CD14-positive monocyte (primary cell): ENCODE measurements around the gene SPR. TPM values are rescaled to one million over a fixed set of nuclear protein-coding genes. Genes with fewer than 3 reads are reported as not detected.

ENCODE experiments used
- DNase-seq, 3 donors: peaks; one replicate each; pipeline ENCODE4 v3.0.0-alpha.2; 2011 to 2022
- H2AFZ ChIP-seq: 2 replicates; pipeline ENCODE4 v1.6.0; 2012; ENCODE audit warnings: mild to moderate bottlenecking, low read depth, low read length, inconsistent platforms; ENCODE audit not compliant: insufficient read depth, poor library complexity, severe bottlenecking
- H3K27ac ChIP-seq, 2 donors: 1 replicate in 1 of 2; 2 replicates in 1 of 2; pipeline ENCODE4 v1.5.1; 2012 to 2013; ENCODE audit warnings: low read length in 2 of 2, control low read depth in 1 of 2, inconsistent platforms in 1 of 2, low read depth in 1 of 2, mild to moderate bottlenecking in 1 of 2
- H3K27me3 ChIP-seq, 2 donors: one replicate each; pipeline versions ENCODE4 v1.6.0 to v1.6.1; 2011 to 2013; ENCODE audit warnings: low read length in 2 of 2; ENCODE audit not compliant: control insufficient read depth in 2 of 2, insufficient read depth in 2 of 2
- H3K36me3 ChIP-seq, 2 donors: replicated peaks in 1 of 2; 1 replicate in 1 of 2; 2 replicates in 1 of 2; pipeline versions ENCODE4 v1.5.1 to v1.6.1; 2012 to 2013; ENCODE audit warnings: low read length in 2 of 2, control low read depth in 1 of 2, inconsistent platforms in 1 of 2, mild to moderate bottlenecking in 1 of 2; ENCODE audit not compliant: insufficient read depth in 2 of 2, control insufficient read depth in 1 of 2
- H3K4me1 ChIP-seq, 2 donors: 1 replicate in 1 of 2; 2 replicates in 1 of 2; pipeline versions ENCODE4 v1.5.1 to v1.6.1; 2012 to 2013; ENCODE audit warnings: low read length in 2 of 2, control low read depth in 1 of 2, inconsistent platforms in 1 of 2, mild to moderate bottlenecking in 1 of 2, moderate library complexity in 1 of 2; ENCODE audit not compliant: insufficient read depth in 2 of 2, control insufficient read depth in 1 of 2
- H3K4me2 ChIP-seq: replicated peaks from 2 replicates; pipeline ENCODE3; 2012; ENCODE audit warnings: low read length, moderate library complexity, mild to moderate bottlenecking; ENCODE audit not compliant: poor library complexity, severe bottlenecking; ENCODE audit errors: extremely low read depth
- H3K4me3 ChIP-seq, 3 experiments: fragments of 200-600 bp in 1 of 3; sonication (generic) in 1 of 3; replicated peaks in 1 of 3; 1 replicate in 2 of 3; 2 replicates in 1 of 3; pipeline ENCODE4 v1.5.1; 2011 to 2013; ENCODE audit warnings: low read length in 3 of 3, mild to moderate bottlenecking in 3 of 3, control low read depth in 2 of 3, low read depth in 2 of 3, inconsistent platforms in 1 of 3, moderate library complexity in 1 of 3
- H3K79me2 ChIP-seq: 2 replicates; pipeline ENCODE4 v1.6.0; 2012; ENCODE audit warnings: mild to moderate bottlenecking, control low read depth, inconsistent platforms, low read length, moderate library complexity; ENCODE audit not compliant: insufficient read depth
- H3K9ac ChIP-seq: 2 replicates; pipeline ENCODE4 v1.6.0; 2017; ENCODE audit warnings: low read length, mild to moderate bottlenecking; ENCODE audit not compliant: insufficient read depth, poor library complexity, severe bottlenecking
- H3K9me3 ChIP-seq, 2 donors: replicated peaks in 1 of 2; 1 replicate in 1 of 2; 2 replicates in 1 of 2; pipeline versions ENCODE4 v1.5.1 to v1.6.1; 2012 to 2013; ENCODE audit warnings: low read length in 2 of 2, control low read depth in 1 of 2; ENCODE audit not compliant: control insufficient read depth in 1 of 2, insufficient read depth in 1 of 2
- H4K20me1 ChIP-seq: 2 replicates; pipeline ENCODE4 v1.6.0; 2012; ENCODE audit warnings: mild to moderate bottlenecking, low read length, control low read depth, moderate library complexity; ENCODE audit not compliant: insufficient read depth
- H3K27ac Mint-ChIP-seq, 7 donors: one replicate each; pipeline ENCODE4 v1.8.0; 2020; ENCODE audit warnings: mild to moderate bottlenecking in 7 of 7, mixed read lengths in 7 of 7, moderate library complexity in 6 of 7, inconsistent platforms in 2 of 7
- H3K27me3 Mint-ChIP-seq, 3 donors: one replicate each; pipeline ENCODE4 v1.8.0; 2021 to 2022; ENCODE audit warnings: low read depth in 3 of 3, mild to moderate bottlenecking in 3 of 3, mixed read lengths in 3 of 3, moderate library complexity in 3 of 3, inconsistent platforms in 1 of 3
- H3K36me3 Mint-ChIP-seq, 2 donors: one replicate each; pipeline ENCODE4 v1.8.0; 2020; ENCODE audit warnings: mixed read lengths in 2 of 2, inconsistent platforms in 1 of 2, mild to moderate bottlenecking in 1 of 2
- H3K4me1 Mint-ChIP-seq: one replicate; pipeline ENCODE4 v1.8.0; 2020; ENCODE audit warnings: mild to moderate bottlenecking, mixed read lengths
- H3K4me3 Mint-ChIP-seq, 2 donors: one replicate each; pipeline ENCODE4 v1.8.0; 2020; ENCODE audit warnings: mild to moderate bottlenecking in 2 of 2, mixed read lengths in 2 of 2, moderate library complexity in 1 of 2
- H3K9me3 Mint-ChIP-seq, 7 donors: one replicate each; pipeline ENCODE4 v1.8.0; 2020 to 2022; ENCODE audit warnings: mixed read lengths in 7 of 7, mild to moderate bottlenecking in 6 of 7, moderate library complexity in 6 of 7, inconsistent platforms in 2 of 7
- WGBS: methylation state at CpG from one replicate; pipeline ENCODE4 v1.1.5; 2013; ENCODE audit warnings: missing lambda C conversion rate; ENCODE audit not compliant: insufficient coverage; 5-methylcytosine and 5-hydroxymethylcytosine counted together
- intact Hi-C, 2 donors: fragments of 100-400 bp; cut with micrococcal nuclease; formaldehyde crosslinking; loops; one replicate each; pipeline versions ENCODE4 v1.15.0 to v1.15.1; 2023
- polyA plus RNA-seq, 3 donors: library from polyadenylated mRNA; depleted of rRNA in 1 of 3; unstranded in 2 of 3; stranded (reverse) in 1 of 3; fragments of 300-500 nt in 2 of 3; fragments of >200 nt in 1 of 3; fragmentation: Illumina TruSeq in 2 of 3; gene quantifications; 1 replicate in 2 of 3; 2 replicates in 1 of 3; pipeline ENCODE4 v1.2.3, GENCODE V29; 2012 to 2021
- TF ChIP-seq, protein P1 (sequence below): fragments of 200-600 bp; IDR thresholded peaks from one replicate; pipeline ENCODE4 v1.8.0; 2022; ENCODE audit warnings: antibody characterized with exemption, mild to moderate bottlenecking

SPR gene
- polyA plus RNA-seq, 3 donors = 2.9 to 12.5 (median 7.6) TPM

DNA sequence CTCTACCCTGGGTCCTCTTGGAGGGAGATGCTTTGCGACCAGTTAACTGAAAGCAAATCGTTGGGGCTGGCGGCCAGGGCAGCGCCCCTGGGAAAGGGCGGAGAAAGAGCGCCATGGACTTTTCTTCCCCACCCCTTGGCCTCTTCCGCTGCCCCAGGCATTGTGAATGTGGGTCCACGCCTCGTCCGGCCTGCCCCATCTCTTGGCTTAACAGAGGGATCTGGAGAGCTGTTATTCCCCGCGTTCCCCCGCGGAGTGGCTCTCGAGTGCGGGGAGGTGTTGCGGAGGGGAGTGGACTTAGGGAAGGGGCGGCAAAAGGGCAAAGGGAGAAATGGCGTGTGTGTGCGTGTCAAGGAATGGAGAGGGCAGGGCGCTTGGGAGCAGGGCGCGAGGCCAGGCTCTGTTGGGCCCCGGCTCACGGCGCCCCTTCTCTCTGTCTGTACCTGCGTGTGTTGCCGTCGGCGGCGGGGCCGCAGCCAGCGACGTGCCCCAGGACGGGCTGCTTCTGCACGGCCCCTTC is 36.7 kb downstream of the SPR start:
- Histone ChIP-seq H3K9ac (no peak overlapping the region), H3K27me3 (peaks cover 91 to 100% of the 10 kb centered on the region in 2 donors), H3K27ac (no peak overlapping the region), H3K36me3 (no peaks in the 10 kb centered on the region), H3K4me2 (no peak overlapping the region), H4K20me1 (no peaks in the 10 kb centered on the region), H3K79me2 (no peaks in the 10 kb centered on the region), H3K4me1 (peaks cover 10 to 12% of the 10 kb centered on the region in 2 donors), H3K4me3 (no peak overlapping the region), H2AFZ (no peak overlapping the region), H3K9me3 (peaks cover 4 to 57% of the 10 kb centered on the region in 2 donors)
- no peaks in the 10 kb centered on the region for H3K36me3 Mint-ChIP-seq
- peaks cover 64 to 69% (median 69%) of the 10 kb centered on the region in 3 donors for H3K27me3 Mint-ChIP-seq
- H3K4me1 Mint-ChIP-seq = peaks cover 12% of the 10 kb centered on the region
- whole genome bisulfite sequencing = 6% methylated on average over 32 of the region's 36 CpGs
- intact Hi-C loops = no loop called here
- H3K27ac Mint-ChIP-seq = no peak overlapping the region
- peak overlapping the region in 1 of 2 donors; percentile 79 for H3K4me3 Mint-ChIP-seq
- TF ChIP-seq, protein P1, sequence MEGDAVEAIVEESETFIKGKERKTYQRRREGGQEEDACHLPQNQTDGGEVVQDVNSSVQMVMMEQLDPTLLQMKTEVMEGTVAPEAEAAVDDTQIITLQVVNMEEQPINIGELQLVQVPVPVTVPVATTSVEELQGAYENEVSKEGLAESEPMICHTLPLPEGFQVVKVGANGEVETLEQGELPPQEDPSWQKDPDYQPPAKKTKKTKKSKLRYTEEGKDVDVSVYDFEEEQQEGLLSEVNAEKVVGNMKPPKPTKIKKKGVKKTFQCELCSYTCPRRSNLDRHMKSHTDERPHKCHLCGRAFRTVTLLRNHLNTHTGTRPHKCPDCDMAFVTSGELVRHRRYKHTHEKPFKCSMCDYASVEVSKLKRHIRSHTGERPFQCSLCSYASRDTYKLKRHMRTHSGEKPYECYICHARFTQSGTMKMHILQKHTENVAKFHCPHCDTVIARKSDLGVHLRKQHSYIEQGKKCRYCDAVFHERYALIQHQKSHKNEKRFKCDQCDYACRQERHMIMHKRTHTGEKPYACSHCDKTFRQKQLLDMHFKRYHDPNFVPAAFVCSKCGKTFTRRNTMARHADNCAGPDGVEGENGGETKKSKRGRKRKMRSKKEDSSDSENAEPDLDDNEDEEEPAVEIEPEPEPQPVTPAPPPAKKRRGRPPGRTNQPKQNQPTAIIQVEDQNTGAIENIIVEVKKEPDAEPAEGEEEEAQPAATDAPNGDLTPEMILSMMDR = no peak
- DNase-seq = no peak
- peaks cover 0 to 11% (median 0%) of the 10 kb centered on the region in 7 donors for H3K9me3 Mint-ChIP-seq

DNA sequence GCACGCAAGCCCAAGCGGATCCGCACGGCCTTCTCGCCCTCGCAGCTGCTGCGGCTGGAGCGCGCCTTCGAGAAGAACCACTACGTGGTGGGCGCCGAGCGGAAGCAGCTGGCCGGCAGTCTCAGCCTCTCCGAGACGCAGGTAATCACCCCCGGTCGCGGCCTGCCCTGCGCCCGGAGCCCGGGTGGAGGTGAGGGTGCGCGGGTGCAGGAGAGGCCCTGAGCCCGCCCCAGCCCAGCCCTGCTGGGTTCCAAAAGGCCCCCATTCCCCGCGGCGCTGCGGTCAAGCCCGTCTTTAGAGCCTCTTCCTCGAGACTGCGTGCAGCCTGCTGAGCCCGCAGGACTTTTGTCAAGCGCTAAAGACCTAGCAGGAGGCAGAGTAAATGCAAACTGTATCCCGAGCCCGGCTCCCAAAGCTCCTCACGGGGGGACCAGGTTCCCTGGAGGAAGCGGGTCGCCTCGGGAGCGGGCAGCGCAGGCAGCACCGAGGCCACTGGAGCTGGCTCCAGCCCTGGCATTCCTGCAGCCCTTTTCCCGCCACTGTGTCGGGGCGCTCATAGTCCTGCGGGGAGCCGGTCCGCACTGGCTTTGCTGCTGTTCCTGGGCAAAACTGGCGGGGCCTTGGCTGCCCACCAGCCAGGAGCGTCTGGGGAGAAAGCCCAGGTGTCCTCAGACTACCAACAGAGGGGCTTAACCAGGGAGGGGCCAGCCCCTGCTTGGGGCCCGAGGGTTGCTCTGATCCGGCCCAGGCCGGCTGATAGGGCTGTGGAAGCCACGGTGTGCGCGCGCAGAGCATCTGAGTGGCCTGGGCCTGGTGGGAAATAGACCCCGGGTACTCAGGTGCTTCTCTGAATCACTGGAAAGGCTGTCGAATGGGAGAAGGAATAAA is 37.4 kb downstream of the SPR start:
- H3K4me1 Mint-ChIP-seq = peaks cover 12% of the 10 kb centered on the region
- Histone ChIP-seq H3K36me3 (no peaks in the 10 kb centered on the region), H3K4me2 (no peak overlapping the region), H3K27ac (no peak overlapping the region), H3K4me1 (peaks cover 10 to 12% of the 10 kb centered on the region in 2 donors), H3K9me3 (peaks cover 4 to 57% of the 10 kb centered on the region in 2 donors), H3K4me3 (no peak overlapping the region), H3K79me2 (no peaks in the 10 kb centered on the region), H2AFZ (no peak overlapping the region), H3K9ac (no peak overlapping the region), H4K20me1 (no peaks in the 10 kb centered on the region), H3K27me3 (peaks cover 91 to 100% of the 10 kb centered on the region in 2 donors)
- no peak for DNase-seq
- TF ChIP-seq, protein P1 = no peak
- peaks cover 0 to 10% (median 0%) of the 10 kb centered on the region in 7 donors for H3K9me3 Mint-ChIP-seq
- WGBS = 5% methylated on average over 61 of the region's 61 CpGs
- H3K27me3 Mint-ChIP-seq = peaks cover 57 to 62% (median 62%) of the 10 kb centered on the region in 3 donors
- no peaks in the 10 kb centered on the region for H3K36me3 Mint-ChIP-seq
- peak overlapping the region in 1 of 2 donors; percentile 75 for H3K4me3 Mint-ChIP-seq
- intact Hi-C loops = no loop called here
- H3K27ac Mint-ChIP-seq = no peak overlapping the region
